IPS-18a (cell line): Measurements from ENCODE around the gene SYCN.

Experiments used
- H3K27ac ChIP-seq: one replicate; pipeline ENCODE4 v1.5.1; 2013; ENCODE audit warnings: low read length
- H3K27me3 ChIP-seq: one replicate; pipeline ENCODE4 v1.6.1; 2013; ENCODE audit warnings: mild to moderate bottlenecking, low read length; ENCODE audit not compliant: control insufficient read depth, insufficient read depth
- H3K36me3 ChIP-seq: one replicate; pipeline ENCODE4 v1.6.1; 2013; ENCODE audit warnings: low read depth, low read length; ENCODE audit not compliant: control insufficient read depth
- H3K4me1 ChIP-seq: one replicate; pipeline ENCODE4 v1.6.1; 2013; ENCODE audit warnings: low read depth, low read length; ENCODE audit not compliant: control insufficient read depth
- H3K4me3 ChIP-seq: one replicate; pipeline ENCODE4 v1.5.1; 2013; ENCODE audit warnings: low read length
- H3K9ac ChIP-seq: one replicate; pipeline ENCODE4 v1.6.1; 2013; ENCODE audit warnings: mild to moderate bottlenecking, low read length, moderate library complexity
- H3K9me3 ChIP-seq: one replicate; pipeline ENCODE4 v1.6.1; 2013; ENCODE audit warnings: low read depth, low read length; ENCODE audit not compliant: control insufficient read depth

SYCN gene

DNA sequence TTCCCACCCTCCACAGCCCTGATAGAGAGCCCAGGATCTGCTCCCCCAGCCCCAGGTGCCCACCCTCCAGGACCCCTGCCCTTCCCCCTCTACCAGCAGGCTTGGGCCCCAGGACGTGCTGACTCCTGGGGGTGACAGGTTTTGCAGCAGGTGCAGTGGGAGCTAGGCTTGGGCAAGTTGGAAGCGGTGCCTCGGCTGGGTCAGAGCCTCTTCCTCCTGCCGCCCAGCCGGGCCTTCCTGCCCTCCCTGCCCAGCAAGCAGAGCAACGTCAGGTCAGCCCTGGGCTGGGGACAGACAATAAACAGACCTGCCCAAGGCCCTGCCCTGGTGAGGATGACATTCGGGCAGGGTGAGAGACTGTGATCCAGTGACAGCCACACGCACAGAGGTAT is 16.5 kb downstream of the SYCN start:
- Histone ChIP-seq H3K4me1 (no peaks in the 10 kb centered on the region), H3K4me3 (no peak overlapping the region), H3K36me3 (no peaks in the 10 kb centered on the region), H3K27me3 (no peaks in the 10 kb centered on the region), H3K27ac (no peak overlapping the region), H3K9ac (no peak overlapping the region), H3K9me3 (no peaks in the 10 kb centered on the region)

- Histone ChIP-seq H3K4me3 (no peak overlapping the region), H3K4me1 (no peaks in the 10 kb centered on the region), H3K9ac (no peak overlapping the region), H3K36me3 (no peaks in the 10 kb centered on the region), H3K27me3 (no peaks in the 10 kb centered on the region), H3K27ac (no peak overlapping the region), H3K9me3 (no peaks in the 10 kb centered on the region)
Observed at GRCh38 chr19:39186391-39186790, 17.7 kb downstream of the SYCN start.

DNA sequence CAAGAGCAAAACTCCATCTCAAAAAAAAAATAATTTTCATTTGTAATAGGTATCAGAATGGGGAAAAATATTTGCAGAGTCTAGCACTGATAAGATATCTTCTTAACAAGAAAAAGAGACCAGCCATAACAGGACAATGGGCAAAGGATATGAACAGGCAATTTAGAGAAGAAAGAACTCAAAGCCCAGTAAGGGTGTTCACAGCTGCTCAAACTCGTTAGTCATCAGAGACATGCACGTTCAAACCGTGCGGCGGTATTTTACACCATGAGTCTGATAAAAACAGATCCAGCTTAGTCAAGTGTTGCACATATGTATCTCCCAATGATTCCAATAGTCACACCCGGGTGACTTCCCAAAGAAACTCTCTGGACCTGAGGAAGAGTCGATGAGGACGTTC is 21.0 kb downstream of the SYCN start:
- H3K27ac ChIP-seq: no peak overlapping the region
- H3K4me3 ChIP-seq: no peak overlapping the region
- no peaks in the 10 kb centered on the region for H3K27me3 ChIP-seq
- no peaks in the 10 kb centered on the region for H3K4me1 ChIP-seq
- H3K9ac ChIP-seq: no peak overlapping the region
- H3K36me3 ChIP-seq: peaks cover 12% of the 10 kb centered on the region
- H3K9me3 ChIP-seq: no peaks in the 10 kb centered on the region

DNA sequence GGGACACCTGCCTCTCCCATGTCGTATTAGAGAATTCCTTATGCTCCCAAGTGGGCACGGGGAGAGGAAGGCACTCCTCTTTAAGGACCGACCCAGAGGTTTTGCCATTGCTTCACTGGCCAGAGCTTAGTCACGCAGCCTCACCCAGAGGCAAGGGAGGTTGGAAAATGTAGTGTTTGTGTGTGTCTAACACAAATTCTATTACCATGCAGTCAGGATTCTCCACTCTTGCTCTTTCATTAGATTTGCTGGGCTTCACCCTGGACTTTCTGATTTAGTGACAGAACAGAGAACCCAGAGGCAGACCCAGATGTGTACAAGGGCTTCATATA is 21.9 kb downstream of the SYCN start:
- H3K27me3 ChIP-seq: no peaks in the 10 kb centered on the region
- no peak overlapping the region for H3K9ac ChIP-seq
- no peak overlapping the region for H3K4me3 ChIP-seq
- no peak overlapping the region for H3K27ac ChIP-seq
- peaks cover 12% of the 10 kb centered on the region for H3K36me3 ChIP-seq
- no peaks in the 10 kb centered on the region for H3K9me3 ChIP-seq
- no peaks in the 10 kb centered on the region for H3K4me1 ChIP-seq

DNA sequence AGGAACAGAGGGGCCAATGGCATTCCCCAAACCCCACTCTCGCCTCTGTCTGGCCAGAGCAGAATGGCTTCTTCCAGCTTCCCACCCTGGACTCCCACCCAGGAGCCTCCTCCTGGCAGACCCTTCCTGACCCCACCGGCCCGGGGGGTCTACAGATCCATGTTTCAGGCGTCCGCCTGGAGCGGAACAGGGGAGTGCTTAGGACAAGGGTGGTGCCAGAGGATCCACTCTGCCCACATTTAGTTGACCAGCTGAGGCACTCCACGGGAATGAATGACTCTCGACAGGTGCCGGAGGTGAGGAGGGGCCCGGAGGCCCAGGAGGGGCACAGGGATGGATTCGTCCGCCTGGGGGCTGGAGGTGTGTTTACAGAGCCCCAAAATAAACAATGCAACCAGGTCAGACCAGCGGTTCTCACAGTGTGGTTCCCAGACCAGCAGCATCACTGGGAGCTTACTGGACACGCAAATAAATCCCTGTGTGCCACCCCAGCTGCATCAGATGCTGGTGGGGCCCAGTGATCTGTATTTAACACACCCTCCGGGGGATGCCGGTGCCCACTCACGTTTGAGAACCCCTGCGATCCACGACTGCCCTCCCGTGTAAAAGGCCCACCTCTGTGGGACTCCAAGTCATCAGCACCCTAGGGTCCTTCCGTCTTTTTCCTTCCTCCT is 22.4 kb downstream of the SYCN start:
- H3K27me3 ChIP-seq: no peaks in the 10 kb centered on the region
- H3K4me1 ChIP-seq: no peaks in the 10 kb centered on the region
- H3K27ac ChIP-seq: no peak overlapping the region
- no peaks in the 10 kb centered on the region for H3K9me3 ChIP-seq
- no peak overlapping the region for H3K4me3 ChIP-seq
- H3K9ac ChIP-seq: no peak overlapping the region
- peaks cover 12% of the 10 kb centered on the region for H3K36me3 ChIP-seq

DNA sequence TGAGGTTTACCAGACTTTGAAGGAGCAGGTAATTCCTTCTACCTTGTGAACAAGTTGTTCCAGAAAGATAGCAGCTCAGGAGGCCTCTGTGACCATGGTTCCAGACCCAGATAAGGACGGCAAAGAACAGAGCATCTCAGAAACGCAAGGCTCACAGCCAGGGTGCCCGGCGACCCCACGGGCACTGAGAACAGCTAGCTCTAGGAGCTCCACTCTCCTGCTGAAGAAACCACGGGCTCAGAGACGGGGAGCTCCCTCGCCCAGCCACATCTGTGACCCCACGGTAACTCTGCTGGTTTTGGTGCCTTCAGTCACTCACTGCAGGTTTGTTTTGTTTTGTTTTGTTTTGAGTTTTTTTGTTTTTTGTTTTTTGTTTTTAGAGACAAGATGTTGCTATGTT is 23.3 kb downstream of the SYCN start:
- H3K27ac ChIP-seq: no peak overlapping the region
- H3K9ac ChIP-seq: no peak overlapping the region
- no peaks in the 10 kb centered on the region for H3K27me3 ChIP-seq
- H3K4me1 ChIP-seq: no peaks in the 10 kb centered on the region
- no peaks in the 10 kb centered on the region for H3K9me3 ChIP-seq
- no peak overlapping the region for H3K4me3 ChIP-seq
- H3K36me3 ChIP-seq: peaks cover 12% of the 10 kb centered on the region

DNA sequence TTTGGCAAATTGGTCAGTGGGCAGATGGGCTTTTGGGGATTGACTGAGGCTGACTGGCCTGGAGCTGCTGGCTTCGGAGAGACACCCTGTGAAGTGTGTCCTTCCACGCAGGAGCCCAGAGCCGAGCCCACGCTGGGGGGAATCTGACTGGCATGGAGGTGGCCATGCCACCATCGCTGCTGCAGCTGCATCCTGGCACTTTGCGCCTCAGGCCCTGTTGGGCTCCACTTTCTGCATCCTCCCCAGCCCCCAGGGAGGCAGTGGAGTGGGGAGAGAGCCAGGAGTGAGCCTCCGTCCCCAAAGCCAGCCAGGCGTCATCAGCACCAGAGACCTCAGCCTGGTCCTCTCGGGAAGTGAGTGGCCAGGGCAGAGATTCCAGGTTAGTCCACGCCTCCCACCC is 24.3 kb downstream of the SYCN start:
- Histone ChIP-seq H3K9ac (no peak overlapping the region), H3K9me3 (no peaks in the 10 kb centered on the region), H3K36me3 (peaks cover 12% of the 10 kb centered on the region), H3K27ac (no peak overlapping the region), H3K4me3 (no peak overlapping the region), H3K27me3 (no peaks in the 10 kb centered on the region), H3K4me1 (no peaks in the 10 kb centered on the region)

DNA sequence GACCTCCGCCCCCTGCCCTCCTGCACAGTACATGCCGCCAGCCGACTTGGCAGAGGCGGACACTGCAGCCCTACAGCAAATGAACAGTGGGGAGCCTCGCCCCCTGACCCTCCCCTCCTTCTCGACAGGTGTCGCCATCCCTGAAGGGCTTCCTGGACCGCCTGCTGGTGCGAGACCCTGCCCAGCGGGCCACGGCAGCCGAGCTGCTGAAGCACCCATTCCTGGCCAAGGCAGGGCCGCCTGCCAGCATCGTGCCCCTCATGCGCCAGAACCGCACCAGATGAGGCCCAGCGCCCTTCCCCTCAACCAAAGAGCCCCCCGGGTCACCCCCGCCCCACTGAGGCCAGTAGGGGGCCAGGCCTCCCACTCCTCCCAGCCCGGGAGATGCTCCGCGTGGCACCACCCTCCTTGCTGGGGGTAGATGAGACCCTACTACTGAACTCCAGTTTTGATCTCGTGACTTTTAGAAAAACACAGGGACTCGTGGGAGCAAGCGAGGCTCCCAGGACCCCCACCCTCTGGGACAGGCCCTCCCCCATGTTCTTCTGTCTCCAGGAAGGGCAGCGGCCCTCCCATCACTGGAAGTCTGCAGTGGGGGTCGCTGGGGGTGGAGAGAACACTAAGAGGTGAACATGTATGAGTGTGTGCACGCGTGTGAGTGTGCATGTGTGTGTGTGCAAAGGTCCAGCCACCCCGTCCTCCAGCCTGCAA is 25.6 kb downstream of the SYCN start:
- no peak overlapping the region for H3K9ac ChIP-seq
- H3K4me1 ChIP-seq: no peaks in the 10 kb centered on the region
- H3K36me3 ChIP-seq: peaks cover 12% of the 10 kb centered on the region
- no peaks in the 10 kb centered on the region for H3K27me3 ChIP-seq
- no peak overlapping the region for H3K27ac ChIP-seq
- H3K4me3 ChIP-seq: no peak overlapping the region
- H3K9me3 ChIP-seq: no peaks in the 10 kb centered on the region

DNA sequence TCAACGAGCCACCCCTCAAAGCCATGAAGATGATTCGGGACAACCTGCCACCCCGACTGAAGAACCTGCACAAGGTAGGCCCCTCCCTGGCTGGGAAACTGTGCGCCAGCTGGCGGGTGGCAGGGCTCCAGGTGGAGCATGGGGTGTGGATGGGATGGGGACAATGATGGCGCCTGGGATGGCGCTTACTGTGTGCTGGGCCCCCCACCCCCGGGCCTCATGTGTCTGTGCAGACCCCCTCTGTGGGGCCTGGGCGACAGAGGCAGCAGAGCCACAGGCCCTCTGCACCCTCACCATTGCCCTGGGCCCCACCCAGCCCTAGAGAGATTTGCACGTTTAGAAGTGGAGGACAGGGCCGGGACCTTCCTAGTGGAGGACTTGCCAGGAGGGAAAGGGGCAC is 26.3 kb downstream of the SYCN start:
- H3K36me3 ChIP-seq: peaks cover 12% of the 10 kb centered on the region
- no peak overlapping the region for H3K4me3 ChIP-seq
- H3K27ac ChIP-seq: no peak overlapping the region
- no peaks in the 10 kb centered on the region for H3K4me1 ChIP-seq
- H3K27me3 ChIP-seq: no peaks in the 10 kb centered on the region
- H3K9ac ChIP-seq: no peak overlapping the region
- H3K9me3 ChIP-seq: no peaks in the 10 kb centered on the region

DNA sequence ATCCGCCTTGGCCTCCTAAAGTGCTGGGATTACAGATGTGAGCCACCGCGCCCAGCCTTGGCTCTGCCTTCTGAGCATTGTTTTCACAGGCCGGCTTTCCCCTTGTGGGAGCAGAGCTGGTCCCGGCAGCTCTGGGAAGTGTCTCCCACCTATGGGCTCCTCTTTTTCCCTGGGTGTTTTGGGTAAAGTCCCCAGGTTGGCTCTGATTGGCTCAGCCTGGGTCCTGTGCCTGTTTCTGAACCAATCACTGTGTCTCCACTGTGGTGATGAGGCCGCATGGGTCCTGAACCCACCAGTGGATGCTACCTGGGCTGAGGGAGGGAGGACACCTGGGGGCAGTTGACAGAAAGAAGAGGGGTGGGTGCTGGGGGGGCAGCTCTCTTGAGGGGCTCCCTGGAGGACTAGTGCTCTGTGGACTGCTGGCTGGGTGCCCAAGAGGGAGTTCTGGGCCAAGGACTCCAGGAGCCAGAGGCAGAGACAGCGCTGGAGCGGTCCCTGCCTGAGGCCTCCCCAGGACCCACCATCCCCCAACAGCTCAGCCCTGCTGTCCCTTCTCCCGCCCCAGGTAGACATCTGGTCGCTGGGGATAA is 26.9 kb downstream of the SYCN start:
- Histone ChIP-seq H3K27ac (no peak overlapping the region), H3K9ac (no peak overlapping the region), H3K27me3 (no peaks in the 10 kb centered on the region), H3K4me3 (no peak overlapping the region), H3K9me3 (no peaks in the 10 kb centered on the region), H3K4me1 (no peaks in the 10 kb centered on the region), H3K36me3 (peaks cover 12% of the 10 kb centered on the region)

DNA sequence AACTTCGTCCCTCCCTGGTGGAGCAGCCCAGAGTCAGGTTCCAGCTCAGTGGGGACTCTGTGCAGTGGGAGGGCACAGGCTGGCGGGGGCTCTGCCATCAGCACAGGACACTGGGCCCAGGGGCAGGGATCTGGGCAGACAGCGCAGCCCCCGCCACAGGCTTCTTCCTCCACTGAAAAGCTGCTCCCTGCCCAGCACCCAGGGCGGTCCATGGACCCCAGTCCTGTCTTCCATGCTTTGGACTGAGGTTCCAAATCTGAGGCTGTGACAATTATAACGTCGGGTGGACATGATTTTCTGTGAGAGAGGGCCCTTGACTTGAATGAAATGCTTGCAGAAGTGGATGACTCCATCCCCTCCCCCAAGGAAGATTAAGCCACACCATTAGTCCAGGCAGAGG is 28.5 kb downstream of the SYCN start:
- H3K4me1 ChIP-seq: no peaks in the 10 kb centered on the region
- H3K4me3 ChIP-seq: no peak overlapping the region
- H3K27me3 ChIP-seq: no peaks in the 10 kb centered on the region
- H3K36me3 ChIP-seq: peaks cover 15% of the 10 kb centered on the region
- H3K9ac ChIP-seq: no peak overlapping the region
- H3K9me3 ChIP-seq: no peaks in the 10 kb centered on the region
- H3K27ac ChIP-seq: no peak overlapping the region
